Chondrocyte (in vitro differentiated cells): Measurements from ENCODE around the gene MIF. TPM values are rescaled to one million over a fixed set of nuclear protein-coding genes. Genes with fewer than 3 reads are reported as not detected.

ENCODE experiments used
- DNase-seq: peaks from one replicate; pipeline ENCODE4 v3.0.0; 2021; ENCODE audit warnings: mixed read lengths, low spot score
- H3K27ac Mint-ChIP-seq: one replicate; pipeline ENCODE4 v1.8.0; 2021; ENCODE audit warnings: mild to moderate bottlenecking, moderate library complexity, mixed read lengths; ENCODE audit not compliant: unreplicated experiment
- H3K27me3 Mint-ChIP-seq: 2 replicates; pipeline ENCODE4 v1.8.0; 2021; ENCODE audit warnings: low read depth, mixed read lengths
- H3K36me3 Mint-ChIP-seq: 2 replicates; pipeline ENCODE4 v1.8.0; 2021; ENCODE audit warnings: low read depth, mixed read lengths
- H3K4me1 Mint-ChIP-seq: 2 replicates; pipeline ENCODE4 v1.8.0; 2021; ENCODE audit warnings: low read depth, mild to moderate bottlenecking, mixed read lengths
- H3K4me3 Mint-ChIP-seq: one replicate; pipeline ENCODE4 v1.8.0; 2021; ENCODE audit warnings: mild to moderate bottlenecking, moderate library complexity, mixed read lengths; ENCODE audit not compliant: unreplicated experiment
- H3K9me3 Mint-ChIP-seq: 2 replicates; pipeline ENCODE4 v1.8.0; 2021; ENCODE audit warnings: low read depth, mixed read lengths
- long read RNA-seq: library from polyadenylated mRNA; stranded (forward); transcript quantifications from one replicate; pipeline ENCODE4 v2.0.0, GENCODE V29; 2021
- total RNA-seq: library from RNA; stranded (reverse); gene quantifications from 3 replicates; pipeline ENCODE4 v1.2.1, GENCODE V29; 2021
- TF ChIP-seq, protein P1 (sequence below): fragments of 200-600 bp; sonication (generic); IDR thresholded peaks from 2 replicates; pipeline ENCODE4 v1.5.0; 2021; ENCODE audit warnings: antibody characterized with exemption, mild to moderate bottlenecking, moderate library complexity

MIF gene
- total RNA-seq, result 466 to 518 TPM (median 502 TPM) in 3 replicates
- long read RNA-seq, transcript MIF-201 (3 exons, 939 nt), result major isoform, 522 of 532 reads
- long read RNA-seq, transcript MIF-202 (2 exons, 589 nt), result minor isoform, 5 of 532 reads
- long read RNA-seq, partial matches to known transcripts, result 0 of 532 reads
- long read RNA-seq, other reads (novel, unspliced or antisense), result 4 of 532 reads

DNA sequence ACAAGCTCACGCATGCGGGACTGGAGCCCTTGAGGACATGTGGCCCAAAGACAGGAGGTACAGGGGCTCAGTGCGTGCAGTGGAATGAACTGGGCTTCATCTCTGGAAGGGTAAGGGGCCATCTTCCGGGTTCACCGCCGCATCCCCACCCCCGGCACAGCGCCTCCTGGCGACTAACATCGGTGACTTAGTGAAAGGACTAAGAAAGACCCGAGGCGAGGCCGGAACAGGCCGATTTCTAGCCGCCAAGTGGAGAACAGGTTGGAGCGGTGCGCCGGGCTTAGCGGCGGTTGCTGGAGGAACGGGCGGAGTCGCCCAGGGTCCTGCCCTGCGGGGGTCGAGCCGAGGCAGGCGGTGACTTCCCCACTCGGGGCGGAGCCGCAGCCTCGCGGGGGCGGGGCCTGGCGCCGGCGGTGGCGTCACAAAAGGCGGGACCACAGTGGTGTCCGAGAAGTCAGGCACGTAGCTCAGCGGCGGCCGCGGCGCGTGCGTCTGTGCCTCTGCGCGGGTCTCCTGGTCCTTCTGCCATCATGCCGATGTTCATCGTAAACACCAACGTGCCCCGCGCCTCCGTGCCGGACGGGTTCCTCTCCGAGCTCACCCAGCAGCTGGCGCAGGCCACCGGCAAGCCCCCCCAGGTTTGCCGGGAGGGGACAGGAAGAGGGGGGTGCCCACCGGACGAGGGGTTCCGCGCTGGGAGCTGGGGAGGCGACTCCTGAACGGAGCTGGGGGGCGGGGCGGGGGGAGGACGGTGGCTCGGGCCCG is at the start of gene MIF:
TSS of gene MIF (plus strand) at position 439 of the 765 bp plus-strand sequence. CDS start at position 531, 92 bp downstream.
- Mint-ChIP-seq H3K27me3 (no peaks in the 10 kb centered on the region), H3K27ac (peak within 1 kb of the TSS; percentile 99), H3K4me3 (peak within 1 kb of the TSS; percentile 94), H3K36me3 (peaks cover 4% of the 10 kb centered on the region), H3K9me3 (no peaks in the 10 kb centered on the region), H3K4me1 (peaks cover 35% of the 10 kb centered on the region)
- TF ChIP-seq, protein P1, sequence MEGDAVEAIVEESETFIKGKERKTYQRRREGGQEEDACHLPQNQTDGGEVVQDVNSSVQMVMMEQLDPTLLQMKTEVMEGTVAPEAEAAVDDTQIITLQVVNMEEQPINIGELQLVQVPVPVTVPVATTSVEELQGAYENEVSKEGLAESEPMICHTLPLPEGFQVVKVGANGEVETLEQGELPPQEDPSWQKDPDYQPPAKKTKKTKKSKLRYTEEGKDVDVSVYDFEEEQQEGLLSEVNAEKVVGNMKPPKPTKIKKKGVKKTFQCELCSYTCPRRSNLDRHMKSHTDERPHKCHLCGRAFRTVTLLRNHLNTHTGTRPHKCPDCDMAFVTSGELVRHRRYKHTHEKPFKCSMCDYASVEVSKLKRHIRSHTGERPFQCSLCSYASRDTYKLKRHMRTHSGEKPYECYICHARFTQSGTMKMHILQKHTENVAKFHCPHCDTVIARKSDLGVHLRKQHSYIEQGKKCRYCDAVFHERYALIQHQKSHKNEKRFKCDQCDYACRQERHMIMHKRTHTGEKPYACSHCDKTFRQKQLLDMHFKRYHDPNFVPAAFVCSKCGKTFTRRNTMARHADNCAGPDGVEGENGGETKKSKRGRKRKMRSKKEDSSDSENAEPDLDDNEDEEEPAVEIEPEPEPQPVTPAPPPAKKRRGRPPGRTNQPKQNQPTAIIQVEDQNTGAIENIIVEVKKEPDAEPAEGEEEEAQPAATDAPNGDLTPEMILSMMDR, result peak; percentile 99
- peak; percentile 98 for DNase-seq

DNA sequence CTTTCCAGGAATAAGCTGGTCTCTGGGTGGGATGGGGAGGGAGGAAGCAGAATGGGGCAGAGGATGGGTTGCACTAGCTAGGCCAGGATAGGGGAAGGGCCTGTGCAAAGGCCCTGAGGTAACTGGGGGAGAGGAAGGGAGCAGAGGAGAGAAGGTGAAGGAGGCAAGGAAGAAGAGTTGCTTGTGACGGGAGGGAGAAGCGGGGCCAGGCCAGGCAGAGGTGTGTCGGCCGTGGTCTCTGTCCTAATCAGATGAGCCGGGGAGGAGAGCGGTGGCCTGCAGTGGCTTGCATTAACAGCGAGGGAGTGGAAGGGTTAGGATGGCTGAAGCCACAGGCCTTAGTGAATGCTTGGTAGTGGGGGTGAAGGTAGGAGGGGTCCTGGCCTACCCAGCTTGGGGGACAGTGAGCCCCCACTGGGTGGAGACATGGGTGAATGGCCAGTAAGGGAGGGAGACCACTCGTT is 49.4 kb upstream of the MIF start:
- H3K27ac Mint-ChIP-seq, result no peak overlapping the region
- H3K4me3 Mint-ChIP-seq, result no peak overlapping the region
- H3K4me1 Mint-ChIP-seq, result peaks cover 51% of the 10 kb centered on the region

GRCh38 chr22:23845265-23846080 is 48.7 kb upstream of the MIF start:
- H3K27ac Mint-ChIP-seq, result peak overlapping the region; percentile 70
- TF ChIP-seq, protein P1, result no peak
- peaks cover 47% of the 10 kb centered on the region for H3K4me1 Mint-ChIP-seq
- H3K36me3 Mint-ChIP-seq, result no peaks in the 10 kb centered on the region
- no peak for DNase-seq
- H3K4me3 Mint-ChIP-seq, result no peak overlapping the region
- H3K27me3 Mint-ChIP-seq, result no peaks in the 10 kb centered on the region
- no peaks in the 10 kb centered on the region for H3K9me3 Mint-ChIP-seq

More for the DNA sequence above, 49.4 kb upstream of the MIF start:
- no peak for DNase-seq
- Mint-ChIP-seq H3K9me3 (no peaks in the 10 kb centered on the region), H3K27me3 (no peaks in the 10 kb centered on the region), H3K36me3 (no peaks in the 10 kb centered on the region)
- TF ChIP-seq, protein P1, result no peak

DNA sequence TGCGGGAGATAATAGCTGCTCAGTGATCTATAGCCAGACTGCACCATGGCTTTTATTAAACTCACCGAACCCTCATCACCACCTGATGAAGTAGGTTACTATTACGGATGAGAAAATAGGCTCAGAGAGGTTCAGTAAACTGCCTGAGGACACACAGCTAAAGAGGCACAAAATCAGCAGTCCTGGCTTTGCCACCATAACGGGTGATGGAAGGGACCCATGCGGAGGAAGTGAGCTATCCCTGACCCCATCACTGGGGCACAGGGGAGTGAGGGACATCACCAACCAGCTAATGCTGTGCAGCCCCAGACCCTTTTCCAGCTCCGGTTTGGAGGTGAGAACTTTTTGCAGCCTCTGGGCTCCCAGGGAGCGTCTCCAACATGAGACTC is 48.1 kb upstream of the MIF start:
- TF ChIP-seq, protein P1, result no peak
- H3K27me3 Mint-ChIP-seq, result no peaks in the 10 kb centered on the region
- H3K36me3 Mint-ChIP-seq, result no peaks in the 10 kb centered on the region
- H3K9me3 Mint-ChIP-seq, result no peaks in the 10 kb centered on the region
- H3K27ac Mint-ChIP-seq, result peak overlapping the region; percentile 81
- DNase-seq, result no peak
- no peak overlapping the region for H3K4me3 Mint-ChIP-seq
- peaks cover 47% of the 10 kb centered on the region for H3K4me1 Mint-ChIP-seq
